Activated CD8-positive, alpha-beta memory T cell treated with anti-CD3 and anti-CD28 coated beads, Interleukin-2, amount 50 U/mL, for 1 hour (primary cell): ENCODE results near the gene TLCD3B.

Experiments used
- DNase-seq: peaks from one replicate; pipeline ENCODE4 v3.0.0-alpha.2; 2020; ENCODE audit errors: extremely low read depth

TLCD3B gene

GRCh38 chr16:30005341-30006094 lies 25.6 kb downstream of the TLCD3B start:
- peak; percentile 12 for DNase-seq

DNA sequence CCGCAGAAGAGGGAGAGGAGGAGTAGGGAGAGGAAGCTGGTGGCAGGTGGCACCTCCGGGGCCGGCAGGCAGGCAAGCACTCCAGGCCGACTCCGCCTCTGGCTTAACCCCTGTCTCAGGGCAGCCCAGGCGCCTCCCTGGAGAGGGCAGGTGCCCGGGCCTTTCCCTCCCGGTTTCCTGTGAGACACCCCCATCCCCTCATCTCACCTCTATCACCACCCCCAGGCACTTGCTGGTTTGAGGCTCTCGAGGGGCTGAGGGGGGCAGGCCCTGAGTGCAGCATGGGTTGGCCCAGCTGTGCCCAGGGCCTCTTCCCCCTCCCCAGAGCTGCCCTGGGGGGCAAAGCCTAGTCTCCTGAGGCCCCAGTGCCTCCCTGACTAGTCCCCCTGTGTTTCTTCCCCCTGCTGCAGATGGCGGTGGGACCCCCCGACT lies 26.2 kb downstream of the TLCD3B start:
- DNase-seq = no peak

GRCh38 chr16:30004424-30004776 lies 26.7 kb downstream of the TLCD3B start:
- DNase-seq = no peak

- DNase-seq = no peak
These were observed 27.2 kb downstream of the TLCD3B start for GRCh38 chr16:30003670-30004423.

GRCh38 chr16:30002614-30003346 lies 28.3 kb downstream of the TLCD3B start:
- DNase-seq = no peak

- no peak for DNase-seq
These were observed 30.1 kb downstream of the TLCD3B start for GRCh38 chr16:30000735-30001631.

GRCh38 chr16:29999605-30000004 lies 31.5 kb downstream of the TLCD3B start:
- DNase-seq = no peak

- DNase-seq = no peak
These were observed 34.3 kb downstream of the TLCD3B start for GRCh38 chr16:29996766-29997250.

GRCh38 chr16:29995911-29996765 lies 34.9 kb downstream of the TLCD3B start, which contains the start of gene INO80E:
INO80E (plus strand) TSS chr16:29996241; CDS start chr16:29996311, 70 bp downstream.
- peak; percentile 90 for DNase-seq

DNA sequence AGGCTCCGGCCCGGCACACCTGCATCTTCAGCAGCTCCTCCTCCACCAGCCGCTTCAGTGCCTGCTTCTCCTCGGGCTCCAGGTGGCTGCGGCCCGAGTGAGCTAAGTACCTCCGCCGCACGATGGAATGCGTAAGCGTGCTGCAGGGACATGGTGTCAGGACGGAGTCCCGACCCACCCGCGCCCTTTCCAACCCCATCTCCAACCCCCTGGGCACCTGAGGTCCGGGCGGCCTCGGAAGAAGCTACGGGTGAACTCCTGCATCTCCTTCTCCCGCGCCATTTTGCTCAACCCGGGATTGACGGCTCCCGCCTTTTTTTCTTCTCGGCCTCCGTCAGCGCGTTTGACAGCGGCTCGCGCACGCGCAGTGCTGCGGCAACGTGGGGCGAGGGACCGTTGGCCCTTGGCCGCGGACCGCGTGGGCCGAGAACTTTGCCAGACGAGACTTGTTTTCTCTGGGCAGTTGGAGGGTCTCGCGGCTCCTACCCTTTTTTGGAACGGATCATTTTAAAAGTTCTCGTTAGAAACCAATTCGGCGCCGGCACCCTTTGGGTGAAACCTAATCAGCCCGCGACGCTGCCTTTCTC lies 35.7 kb downstream of the TLCD3B start, which contains the start of gene HIRIP3:
TSS of gene HIRIP3 (minus strand) at position 294 of the 587 bp plus-strand sequence. CDS start at position 282, 12 bp downstream.
- peak; percentile 66 for DNase-seq

GRCh38 chr16:29994600-29995323 lies 36.3 kb downstream of the TLCD3B start:
- DNase-seq = no peak

GRCh38 chr16:29993903-29994599 lies 37.0 kb downstream of the TLCD3B start:
- no peak for DNase-seq

GRCh38 chr16:29993191-29993902 lies 37.7 kb downstream of the TLCD3B start:
- DNase-seq = no peak

DNA sequence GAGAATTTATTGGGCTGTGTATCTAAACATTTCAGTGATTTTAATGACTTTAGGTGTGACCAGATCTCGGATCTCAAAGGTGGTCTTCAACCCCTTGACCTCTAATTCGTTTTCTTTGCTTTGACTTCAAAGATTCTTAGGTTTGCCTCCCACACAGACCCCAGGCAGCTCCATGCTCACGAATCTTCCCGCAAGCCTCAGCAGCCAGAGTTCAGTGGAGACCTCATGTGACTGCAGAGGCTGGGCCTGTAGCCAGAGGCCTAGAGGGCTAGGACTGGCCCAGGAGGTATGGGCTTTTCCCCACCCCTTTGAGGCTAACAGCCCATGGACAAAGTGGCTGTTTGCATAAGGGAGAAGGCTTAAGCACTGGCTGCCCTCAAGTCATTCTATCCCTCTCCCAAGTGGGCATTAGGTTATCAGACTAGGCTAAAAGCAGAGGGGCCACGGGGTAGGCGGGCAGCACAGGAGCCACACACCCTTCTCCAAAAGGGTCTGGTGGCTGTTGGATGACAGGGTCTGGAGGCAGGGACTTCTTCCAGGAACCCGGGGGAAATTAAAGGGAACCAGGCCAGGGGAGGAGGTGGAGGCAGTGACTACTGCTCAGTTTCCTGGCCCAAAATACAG lies 38.6 kb downstream of the TLCD3B start:
- DNase-seq = no peak

DNA sequence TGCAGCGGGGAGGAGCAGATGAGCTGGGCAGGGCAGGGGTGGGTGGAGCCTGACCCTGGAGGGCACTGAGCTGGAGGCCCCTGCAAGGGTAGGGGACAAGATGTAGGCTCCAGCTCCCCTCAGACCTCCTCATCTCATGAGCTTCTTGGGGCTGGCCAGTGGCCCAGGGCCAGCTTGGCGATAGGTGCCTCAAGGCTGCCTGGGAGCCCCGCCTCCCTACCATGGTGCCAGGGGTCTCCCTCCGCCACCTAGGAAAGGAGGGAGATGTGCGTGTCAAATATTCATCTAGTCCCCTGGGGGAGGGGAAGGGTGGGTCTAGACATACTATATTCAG lies 39.5 kb downstream of the TLCD3B start:
- no peak for DNase-seq

DNA sequence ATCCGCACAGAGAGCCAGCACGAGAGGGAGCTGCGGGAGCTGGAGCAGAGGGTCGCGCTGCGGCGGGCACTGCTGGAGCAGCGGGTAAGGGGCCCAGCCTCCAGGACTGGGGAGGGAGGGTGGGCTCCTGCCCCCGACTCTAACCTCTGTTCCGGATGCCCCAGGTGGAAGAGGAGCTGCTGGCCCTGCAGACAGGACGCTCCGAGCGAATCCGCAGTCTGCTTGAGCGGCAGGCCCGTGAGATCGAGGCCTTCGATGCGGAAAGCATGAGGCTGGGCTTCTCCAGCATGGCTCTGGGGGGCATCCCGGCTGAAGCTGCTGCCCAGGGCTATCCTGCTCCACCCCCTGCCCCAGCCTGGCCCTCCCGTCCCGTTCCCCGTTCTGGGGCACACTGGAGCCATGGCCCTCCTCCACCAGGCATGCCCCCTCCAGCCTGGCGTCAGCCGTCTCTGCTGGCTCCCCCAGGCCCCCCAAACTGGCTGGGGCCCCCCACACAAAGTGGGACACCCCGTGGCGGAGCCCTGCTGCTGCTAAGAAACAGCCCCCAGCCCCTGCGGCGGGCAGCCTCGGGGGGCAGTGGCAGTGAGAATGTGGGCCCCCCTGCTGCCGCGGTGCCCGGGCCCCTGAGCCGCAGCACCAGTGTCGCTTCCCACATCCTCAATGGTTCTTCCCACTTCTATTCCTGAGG lies 40.0 kb downstream of the TLCD3B start:
- no peak for DNase-seq

- no peak for DNase-seq
These were observed 41.0 kb downstream of the TLCD3B start for GRCh38 chr16:29990034-29990433.
